Measurements from ENCODE around the gene CCDC40.

Gene CCDC40

GRCh38 chr17:80030730-80031410, 5.6 kb upstream of the CCDC40 start:
- ChIA-PET CTCF (interaction anchor here (1.0 to 10.8 kb wide), 3 partner anchors 14 to 52 kb away, joined by 3 to 212 read pairs (median 6); no protein-coding TSS in a partner anchor), POLR2A (no interaction called here)
- no peak overlapping the region for H3K4me3 ChIP-seq (ENCODE audit: low read depth, low read length)
- no peak for DNase-seq (ENCODE audit: low read depth, low spot score)
- no peak for TF ChIP-seq CTCF (IDR thresholded peaks at IDR 0.05; ENCODE audit: insufficient read depth, low read length, missing control alignments)

GRCh38 chr17:80031691-80032430, 4.6 kb upstream of the CCDC40 start:
- no peak overlapping the region for H3K4me3 ChIP-seq (ENCODE audit: low read depth, low read length)
- ChIA-PET CTCF (interaction anchor here (1.0 to 10.8 kb wide), 2 partner anchors 24 to 54 kb away, joined by 3 to 212 read pairs; no protein-coding TSS in a partner anchor), POLR2A (no interaction called here)
- no peak for DNase-seq (ENCODE audit: low read depth, low spot score)
- TF ChIP-seq CTCF (IDR thresholded peaks at IDR 0.05; ENCODE audit: insufficient read depth, low read length, missing control alignments), result no peak

- H3K4me3 ChIP-seq (ENCODE audit: low read depth, low read length), result no peak overlapping the region
- no peak for DNase-seq (ENCODE audit: low read depth, low spot score)
- POLR2A ChIA-PET, result no interaction called here
- no peak for TF ChIP-seq CTCF (IDR thresholded peaks at IDR 0.05; ENCODE audit: insufficient read depth, low read length, missing control alignments)
- CTCF ChIA-PET, result interaction anchor here (1.0 to 10.8 kb wide), 2 partner anchors 25 to 53 kb away, joined by 3 to 212 read pairs; no protein-coding TSS in a partner anchor
Measured at GRCh38 chr17:80032614-80033171, 3.7 kb upstream of the CCDC40 start.

GRCh38 chr17:80033840-80034239, 2.6 kb upstream of the CCDC40 start:
- POLR2A ChIA-PET, result interaction anchor here (0.6 kb wide), 1 partner anchor 112 kb away, joined by 3 read pairs; no protein-coding TSS in a partner anchor

GRCh38 chr17:80034791-80035686, 1.4 kb upstream of the CCDC40 start:
- TF ChIP-seq CTCF (IDR thresholded peaks at IDR 0.05; ENCODE audit: insufficient read depth, low read length, missing control alignments), result no peak
- ChIA-PET CTCF (interaction anchor here (0.6 to 10.8 kb wide), 3 partner anchors 11 to 66 kb away, joined by 3 to 212 read pairs (median 7); partner anchors contain the start of gene GAA), POLR2A (interaction anchor here (0.7 kb wide), 2 partner anchors 227 to 308 kb away, joined by 3 to 4 read pairs; no protein-coding TSS in a partner anchor)
- no peak for DNase-seq (ENCODE audit: low read depth, low spot score)
- peak overlapping the region; percentile 74 for H3K4me3 ChIP-seq (ENCODE audit: low read depth, low read length)

More at GRCh38 chr17:80033840-80034239, 2.6 kb upstream of the CCDC40 start:
- CTCF ChIA-PET, result interaction anchor here (0.7 to 10.8 kb wide), 5 partner anchors 26 to 193 kb away, joined by 3 to 212 read pairs (median 3); partner anchors contain the start of gene GAA
- no peak overlapping the region for H3K4me3 ChIP-seq (ENCODE audit: low read depth, low read length)
- no peak for DNase-seq (ENCODE audit: low read depth, low spot score)
- no peak for TF ChIP-seq CTCF (IDR thresholded peaks at IDR 0.05; ENCODE audit: insufficient read depth, low read length, missing control alignments)

Measured in AG04449 (cell line).